Measurements from ENCODE around the gene DIRAS2. TPM values are rescaled to one million over a fixed set of nuclear protein-coding genes. Genes with fewer than 3 reads are reported as not detected.

Gene DIRAS2
- total and polyA plus RNA-seq, 2 donors (not counting 3 experiments of a cell fraction or from before 2014, with no cell fraction given), result not detected

GRCh38 chr9:90651246-90651645 is 8.6 kb upstream of the DIRAS2 start:
- Histone ChIP-seq H3K9ac (replicated peaks; ENCODE audit: extremely low read depth, insufficient read depth, low read length) (no peak overlapping the region), H3K27me3 (ENCODE audit: control insufficient read depth in 2 of 2, insufficient read depth in 2 of 2, low read length in 2 of 2) (no peaks in the 10 kb centered on the region), H3K4me1 (ENCODE audit: control insufficient read depth, extremely low read depth, insufficient read depth, low read length) (no peaks in the 10 kb centered on the region), H4K20me1 (replicated peaks; ENCODE audit: control insufficient read depth, extremely low read depth, insufficient read depth, low read length) (no peaks in the 10 kb centered on the region), H3K9me1 (replicated peaks; ENCODE audit: control insufficient read depth, extremely low read depth, insufficient read depth, low read length) (no peaks in the 10 kb centered on the region), H3K4me2 (ENCODE audit: insufficient read depth, low read length) (no peak overlapping the region), H3K27ac (ENCODE audit: insufficient read depth, low read depth, low read length) (no peak overlapping the region), H3K79me2 (ENCODE audit: control insufficient read depth, insufficient read depth, low read length) (no peaks in the 10 kb centered on the region), H3K9me3 (replicated peaks; ENCODE audit: control insufficient read depth, insufficient read depth, low read length) (no peaks in the 10 kb centered on the region), H2AFZ (ENCODE audit: low read depth, low read length) (no peak overlapping the region), H3K36me3 (ENCODE audit: control insufficient read depth in 2 of 2, extremely low read depth in 1 of 2, insufficient read depth in 2 of 2, low read length in 2 of 2) (no peaks in the 10 kb centered on the region), H3K4me3 (replicated peaks in 1 of 3; ENCODE audit: insufficient read depth in 1 of 3, low read depth in 1 of 3, low read length in 3 of 3) (no peak overlapping the region)
- intact Hi-C loops (cut with micrococcal nuclease) (no loop called here), dilution Hi-C loops (cut with MboI; ENCODE audit: extremely low pct_ligation_motif_present, low sequenced_read_pairs) (no loop called here)
- FAIRE-seq (no peak), DNase-seq (ENCODE audit: low read depth, low spot score) (no peak)
- BruUV-seq (replicated peaks), result no TSS peak
- ChIA-PET CTCF (interaction anchor here (0.6 kb wide), 2 partner anchors 417 to 807 kb away, joined by 3 to 4 read pairs; no protein-coding TSS in a partner anchor), POLR2A (no interaction called here)
- TF ChIP-seq POLR2A (IDR thresholded peaks at IDR 0.05; ENCODE audit: low read depth, low read length) (no peak), GATA2 (IDR thresholded peaks at IDR 0.05; ENCODE audit: insufficient read depth, insufficient read length, low read depth, low read length) (no peak), MYC (IDR thresholded peaks at IDR 0.05; ENCODE audit: low read depth, low read length) (no peak), JUN (IDR thresholded peaks at IDR 0.05; ENCODE audit: borderline replicate concordance, insufficient read depth, insufficient read length, low read depth) (no peak), POLR2AphosphoS5 (IDR thresholded peaks at IDR 0.05; ENCODE audit: insufficient read depth, low read depth, low read length) (no peak), EZH2 (IDR thresholded peaks at IDR 0.05; ENCODE audit: borderline replicate concordance, low read depth, low read length, severe bottlenecking) (no peak), MAX (IDR thresholded peaks at IDR 0.05; ENCODE audit: insufficient read depth, insufficient read length) (no peak), FOS (IDR thresholded peaks at IDR 0.05; ENCODE audit: borderline replicate concordance, insufficient read depth, low read length) (no peak)
- TF ChIP-seq, protein P1, sequence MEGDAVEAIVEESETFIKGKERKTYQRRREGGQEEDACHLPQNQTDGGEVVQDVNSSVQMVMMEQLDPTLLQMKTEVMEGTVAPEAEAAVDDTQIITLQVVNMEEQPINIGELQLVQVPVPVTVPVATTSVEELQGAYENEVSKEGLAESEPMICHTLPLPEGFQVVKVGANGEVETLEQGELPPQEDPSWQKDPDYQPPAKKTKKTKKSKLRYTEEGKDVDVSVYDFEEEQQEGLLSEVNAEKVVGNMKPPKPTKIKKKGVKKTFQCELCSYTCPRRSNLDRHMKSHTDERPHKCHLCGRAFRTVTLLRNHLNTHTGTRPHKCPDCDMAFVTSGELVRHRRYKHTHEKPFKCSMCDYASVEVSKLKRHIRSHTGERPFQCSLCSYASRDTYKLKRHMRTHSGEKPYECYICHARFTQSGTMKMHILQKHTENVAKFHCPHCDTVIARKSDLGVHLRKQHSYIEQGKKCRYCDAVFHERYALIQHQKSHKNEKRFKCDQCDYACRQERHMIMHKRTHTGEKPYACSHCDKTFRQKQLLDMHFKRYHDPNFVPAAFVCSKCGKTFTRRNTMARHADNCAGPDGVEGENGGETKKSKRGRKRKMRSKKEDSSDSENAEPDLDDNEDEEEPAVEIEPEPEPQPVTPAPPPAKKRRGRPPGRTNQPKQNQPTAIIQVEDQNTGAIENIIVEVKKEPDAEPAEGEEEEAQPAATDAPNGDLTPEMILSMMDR (IDR thresholded peaks at IDR 0.05; ENCODE audit: extremely low read depth in 1 of 2, insufficient read depth in 1 of 2, low read depth in 1 of 2, low read length in 2 of 2), result no peak
